ENCODE results near the gene AGAP2.

Gene AGAP2

GRCh38 chr12:57754411-57755193, 16.1 kb upstream of the AGAP2 start, which contains the start of gene MARCHF9:
TSS of gene MARCHF9 (plus strand) at chr12:57755103. CDS start at chr12:57755529, 426 bp downstream.
- Histone ChIP-seq H3K4me2 (ENCODE audit: low read depth, low read length, poor library complexity, severe bottlenecking) (peak within 1 kb of the TSS; percentile 91), H3K9ac (ENCODE audit: low read depth, low read length, poor library complexity, severe bottlenecking) (peak within 1 kb of the TSS; percentile 73), H3K4me3 (ENCODE audit: low read length, poor library complexity, severe bottlenecking) (peak within 1 kb of the TSS; percentile 78), H3K27me3 (ENCODE audit: insufficient read depth, low read length, poor library complexity, severe bottlenecking) (no peaks in the 10 kb centered on the region), H4K20me1 (ENCODE audit: insufficient read depth, low read length, poor library complexity, severe bottlenecking) (peaks cover 30% of the 10 kb centered on the region), H3K9me3 (ENCODE audit: insufficient read depth, low read depth, low read length) (no peaks in the 10 kb centered on the region), H3K4me1 (ENCODE audit: insufficient read depth, low read length, poor library complexity, severe bottlenecking) (peaks cover 41% of the 10 kb centered on the region), H3K9me2 (replicated peaks; ENCODE audit: low read depth, low read length) (no peaks in the 10 kb centered on the region), H3K36me3 (ENCODE audit: insufficient read depth, low read length) (no peaks in the 10 kb centered on the region; the same call in 1 of the 2 replicates), H3F3A (ENCODE audit: low read depth) (peaks cover 7% of the 10 kb centered on the region), H3K79me2 (ENCODE audit: insufficient read depth, low read length) (peaks cover 38% of the 10 kb centered on the region), H2AFZ (ENCODE audit: low read length) (peak within 1 kb of the TSS; percentile 89)
- no peak for TF ChIP-seq EZH2phosphoT487 (IDR thresholded peaks at IDR 0.05; ENCODE audit: borderline replicate concordance)
- TF ChIP-seq, protein P1, sequence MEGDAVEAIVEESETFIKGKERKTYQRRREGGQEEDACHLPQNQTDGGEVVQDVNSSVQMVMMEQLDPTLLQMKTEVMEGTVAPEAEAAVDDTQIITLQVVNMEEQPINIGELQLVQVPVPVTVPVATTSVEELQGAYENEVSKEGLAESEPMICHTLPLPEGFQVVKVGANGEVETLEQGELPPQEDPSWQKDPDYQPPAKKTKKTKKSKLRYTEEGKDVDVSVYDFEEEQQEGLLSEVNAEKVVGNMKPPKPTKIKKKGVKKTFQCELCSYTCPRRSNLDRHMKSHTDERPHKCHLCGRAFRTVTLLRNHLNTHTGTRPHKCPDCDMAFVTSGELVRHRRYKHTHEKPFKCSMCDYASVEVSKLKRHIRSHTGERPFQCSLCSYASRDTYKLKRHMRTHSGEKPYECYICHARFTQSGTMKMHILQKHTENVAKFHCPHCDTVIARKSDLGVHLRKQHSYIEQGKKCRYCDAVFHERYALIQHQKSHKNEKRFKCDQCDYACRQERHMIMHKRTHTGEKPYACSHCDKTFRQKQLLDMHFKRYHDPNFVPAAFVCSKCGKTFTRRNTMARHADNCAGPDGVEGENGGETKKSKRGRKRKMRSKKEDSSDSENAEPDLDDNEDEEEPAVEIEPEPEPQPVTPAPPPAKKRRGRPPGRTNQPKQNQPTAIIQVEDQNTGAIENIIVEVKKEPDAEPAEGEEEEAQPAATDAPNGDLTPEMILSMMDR (conservative IDR thresholded peaks at IDR 0.05; ENCODE audit: low read length), result no peak

DNA sequence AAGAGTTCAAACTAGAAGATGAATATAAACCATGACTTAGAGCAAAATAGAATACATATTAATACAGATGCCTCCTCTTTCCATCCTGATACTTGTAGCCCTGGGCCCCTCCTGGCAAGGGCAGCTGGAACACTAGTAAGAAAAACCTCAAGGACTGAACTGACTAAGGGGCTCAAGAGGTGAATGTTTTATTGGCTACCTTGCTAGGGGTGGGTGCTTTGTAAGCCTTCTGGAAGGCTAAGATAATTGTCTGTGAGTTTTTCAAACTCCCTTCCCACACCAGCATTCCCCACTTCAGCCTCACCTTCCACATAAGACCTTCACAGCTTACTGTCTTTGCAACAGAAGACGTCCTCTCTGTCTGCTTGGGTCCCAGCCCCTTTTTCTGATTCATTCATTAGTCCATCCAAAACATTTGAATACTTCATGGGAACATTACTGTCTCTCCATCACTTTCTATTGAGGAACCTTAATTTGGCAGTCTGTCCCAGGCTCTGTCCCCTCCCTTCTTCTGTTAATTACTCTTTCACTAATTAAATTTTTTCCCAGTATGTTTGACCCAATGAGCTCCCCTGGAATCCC, 15.3 kb upstream of the AGAP2 start:
- Histone ChIP-seq H3K4me3 (ENCODE audit: low read length, poor library complexity, severe bottlenecking) (peak overlapping the region; percentile 78), H3K4me2 (ENCODE audit: low read depth, low read length, poor library complexity, severe bottlenecking) (peak overlapping the region; percentile 91), H3K36me3 (ENCODE audit: insufficient read depth, low read length) (peaks cover 5% of the 10 kb centered on the region; the same call in 1 of the 2 replicates), H2AFZ (ENCODE audit: low read length) (no peak overlapping the region), H3F3A (ENCODE audit: low read depth) (peaks cover 7% of the 10 kb centered on the region), H3K79me2 (ENCODE audit: insufficient read depth, low read length) (peaks cover 46% of the 10 kb centered on the region), H3K9ac (ENCODE audit: low read depth, low read length, poor library complexity, severe bottlenecking) (peak overlapping the region; percentile 52), H3K27me3 (ENCODE audit: insufficient read depth, low read length, poor library complexity, severe bottlenecking) (no peaks in the 10 kb centered on the region), H3K9me3 (ENCODE audit: insufficient read depth, low read depth, low read length) (no peaks in the 10 kb centered on the region), H3K9me2 (replicated peaks; ENCODE audit: low read depth, low read length) (no peaks in the 10 kb centered on the region), H4K20me1 (ENCODE audit: insufficient read depth, low read length, poor library complexity, severe bottlenecking) (peaks cover 37% of the 10 kb centered on the region), H3K4me1 (ENCODE audit: insufficient read depth, low read length, poor library complexity, severe bottlenecking) (peaks cover 41% of the 10 kb centered on the region)
- TF ChIP-seq, protein P1 (conservative IDR thresholded peaks at IDR 0.05; ENCODE audit: low read length), result no peak
- TF ChIP-seq EZH2phosphoT487 (IDR thresholded peaks at IDR 0.05; ENCODE audit: borderline replicate concordance), result no peak

- Histone ChIP-seq H3K4me1 (ENCODE audit: insufficient read depth, low read length, poor library complexity, severe bottlenecking) (peaks cover 41% of the 10 kb centered on the region), H3K9ac (ENCODE audit: low read depth, low read length, poor library complexity, severe bottlenecking) (peak overlapping the region; percentile 33), H3K27me3 (ENCODE audit: insufficient read depth, low read length, poor library complexity, severe bottlenecking) (no peaks in the 10 kb centered on the region), H3K79me2 (ENCODE audit: insufficient read depth, low read length) (peaks cover 54% of the 10 kb centered on the region), H3F3A (ENCODE audit: low read depth) (peaks cover 7% of the 10 kb centered on the region), H4K20me1 (ENCODE audit: insufficient read depth, low read length, poor library complexity, severe bottlenecking) (peaks cover 38% of the 10 kb centered on the region), H3K4me2 (ENCODE audit: low read depth, low read length, poor library complexity, severe bottlenecking) (peak overlapping the region; percentile 82), H3K9me2 (replicated peaks; ENCODE audit: low read depth, low read length) (no peaks in the 10 kb centered on the region), H2AFZ (ENCODE audit: low read length) (peak overlapping the region; percentile 33; the same call in 1 of the 2 replicates), H3K36me3 (ENCODE audit: insufficient read depth, low read length) (peaks cover 14% of the 10 kb centered on the region), H3K4me3 (ENCODE audit: low read length, poor library complexity, severe bottlenecking) (peak overlapping the region; percentile 64), H3K9me3 (ENCODE audit: insufficient read depth, low read depth, low read length) (no peaks in the 10 kb centered on the region)
- no peak for TF ChIP-seq EZH2phosphoT487 (IDR thresholded peaks at IDR 0.05; ENCODE audit: borderline replicate concordance)
- TF ChIP-seq, protein P1 (conservative IDR thresholded peaks at IDR 0.05; ENCODE audit: low read length), result no peak
Measured at GRCh38 chr12:57752668-57753000, 14.1 kb upstream of the AGAP2 start.

Data from Loucy (cell line).